GM21529 (cell line): ENCODE results near the gene ACOXL.
"Not testable (repeated sequence)": the region's sequence is repeated elsewhere in the genome, so short reads cannot be mapped to it uniquely, and the experiment has no call there.

ENCODE experiments used
- ATAC-seq: cut with Tn5 transposase; IDR thresholded peaks from one replicate; pipeline ENCODE4 v1.9.1; 2021; ENCODE audit not compliant: unreplicated experiment

Gene ACOXL

DNA sequence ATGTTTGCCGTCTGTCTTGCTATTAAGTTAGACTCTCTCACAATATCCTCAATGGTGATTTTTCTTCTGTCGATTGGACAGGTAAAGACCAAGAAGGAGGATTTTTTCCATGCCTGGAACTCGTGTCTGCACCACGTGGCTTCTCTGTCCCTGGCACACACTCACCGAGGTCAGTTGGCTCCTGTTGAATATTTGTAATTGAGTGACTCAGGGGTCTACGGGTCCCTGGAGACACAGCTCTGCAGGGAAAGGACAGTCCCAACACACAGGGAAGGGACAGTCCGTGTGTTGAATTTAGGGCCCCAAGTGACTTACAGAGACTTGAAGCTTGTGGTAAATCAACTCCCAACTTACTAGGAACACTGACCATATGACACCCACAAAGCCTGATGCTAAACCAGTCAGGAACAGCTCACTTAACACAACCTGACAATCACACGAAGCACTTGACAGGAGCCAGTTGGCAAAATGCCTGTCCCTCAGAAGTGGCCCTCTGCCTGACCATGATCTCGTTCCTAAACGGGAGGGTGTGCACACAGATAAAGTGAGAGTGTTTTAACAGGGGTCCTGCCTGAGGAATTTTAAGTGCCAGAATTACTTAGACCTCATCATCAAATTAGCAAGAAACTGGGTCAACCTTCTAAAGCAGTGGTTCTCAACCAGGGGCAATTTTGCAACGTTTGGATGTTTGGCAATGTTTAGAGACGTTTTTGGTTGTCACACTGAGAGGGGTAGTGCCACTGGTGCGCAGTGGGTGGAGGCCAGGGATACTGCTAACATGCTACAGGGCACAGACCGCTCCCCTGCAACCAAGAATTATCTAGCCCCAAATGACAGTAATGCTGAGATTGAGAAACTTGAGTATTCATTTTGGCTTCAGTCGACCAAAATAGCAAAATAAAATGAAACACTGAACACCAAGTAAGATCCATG is 299.4 kb downstream of the ACOXL start:
- no peak for ATAC-seq

DNA sequence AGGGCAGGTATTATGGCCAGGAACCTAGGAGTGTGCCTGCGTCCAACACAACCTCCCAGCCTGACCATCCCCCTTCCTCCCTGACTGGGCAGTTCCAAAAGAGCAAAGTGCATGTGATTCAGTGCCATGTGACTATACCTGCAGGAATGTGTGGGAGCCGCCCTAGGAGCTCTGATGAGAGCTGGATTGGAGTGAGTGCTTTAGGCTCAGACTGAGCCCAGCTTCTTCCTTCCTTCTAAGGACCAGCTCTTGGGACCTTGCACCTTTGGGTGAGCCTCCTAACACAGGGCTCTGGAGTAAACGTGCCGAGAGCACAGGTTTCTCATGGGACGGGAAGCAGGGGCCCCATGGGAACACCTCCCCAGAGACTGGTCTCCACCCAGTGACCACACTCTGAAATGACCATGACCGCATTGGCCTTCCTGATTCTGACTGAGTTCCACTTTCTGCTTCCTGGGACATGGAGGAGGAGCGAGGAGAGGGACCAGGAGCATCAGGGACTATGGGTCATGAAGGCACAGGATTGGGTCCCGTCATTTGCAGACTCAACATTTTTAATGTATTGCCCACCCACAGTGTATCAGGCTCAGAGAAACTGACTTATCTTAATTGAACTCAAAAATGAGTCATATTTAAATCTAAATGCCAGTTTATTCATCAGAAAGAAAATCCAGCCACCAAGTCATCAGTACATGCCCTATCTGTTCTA is 300.5 kb downstream of the ACOXL start:
- no peak for ATAC-seq

DNA sequence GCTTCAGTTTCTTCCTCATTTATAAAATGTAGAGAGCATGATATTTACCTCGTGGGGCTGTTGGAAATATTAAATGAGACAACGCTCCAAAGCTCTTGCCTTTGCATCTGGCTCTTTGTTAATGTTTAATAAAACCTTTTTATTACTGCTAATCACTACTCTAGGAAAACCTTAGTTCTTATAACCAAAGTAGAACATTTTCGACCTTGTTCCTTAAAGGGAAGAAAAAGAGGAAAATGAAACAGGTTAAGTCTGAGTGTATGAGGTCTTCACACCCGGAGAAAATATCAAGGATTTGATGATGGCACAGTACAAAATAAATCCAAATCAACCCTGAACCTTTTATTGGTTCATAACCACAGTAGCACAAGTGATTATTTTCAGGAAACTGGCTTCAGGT is 301.8 kb downstream of the ACOXL start:
- ATAC-seq: no peak

GRCh38 chr2:111034606-111035005 is 302.2 kb downstream of the ACOXL start:
- ATAC-seq: no peak

- no peak for ATAC-seq
These were observed 303.6 kb downstream of the ACOXL start for GRCh38 chr2:111035830-111036441.

DNA sequence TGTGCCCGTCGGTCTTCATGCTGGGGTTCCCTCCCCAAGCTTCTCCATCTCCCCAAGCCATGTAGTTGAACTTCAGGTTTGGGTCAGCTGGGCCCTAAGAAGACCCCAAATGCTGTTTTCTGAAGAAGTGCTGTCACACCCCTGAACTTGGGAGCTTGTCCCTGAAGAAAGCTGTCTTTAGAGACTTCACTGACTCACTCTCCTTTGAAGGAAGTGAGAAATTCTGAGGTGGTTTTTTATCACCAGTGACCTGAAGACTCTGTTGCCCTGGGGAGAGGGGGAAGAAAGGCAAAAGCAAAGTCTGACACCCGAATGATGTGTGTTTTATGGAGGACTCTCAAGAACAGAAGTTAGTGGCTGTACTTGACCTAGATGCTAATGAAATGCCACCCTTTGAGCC is 304.8 kb downstream of the ACOXL start:
- ATAC-seq: no peak

DNA sequence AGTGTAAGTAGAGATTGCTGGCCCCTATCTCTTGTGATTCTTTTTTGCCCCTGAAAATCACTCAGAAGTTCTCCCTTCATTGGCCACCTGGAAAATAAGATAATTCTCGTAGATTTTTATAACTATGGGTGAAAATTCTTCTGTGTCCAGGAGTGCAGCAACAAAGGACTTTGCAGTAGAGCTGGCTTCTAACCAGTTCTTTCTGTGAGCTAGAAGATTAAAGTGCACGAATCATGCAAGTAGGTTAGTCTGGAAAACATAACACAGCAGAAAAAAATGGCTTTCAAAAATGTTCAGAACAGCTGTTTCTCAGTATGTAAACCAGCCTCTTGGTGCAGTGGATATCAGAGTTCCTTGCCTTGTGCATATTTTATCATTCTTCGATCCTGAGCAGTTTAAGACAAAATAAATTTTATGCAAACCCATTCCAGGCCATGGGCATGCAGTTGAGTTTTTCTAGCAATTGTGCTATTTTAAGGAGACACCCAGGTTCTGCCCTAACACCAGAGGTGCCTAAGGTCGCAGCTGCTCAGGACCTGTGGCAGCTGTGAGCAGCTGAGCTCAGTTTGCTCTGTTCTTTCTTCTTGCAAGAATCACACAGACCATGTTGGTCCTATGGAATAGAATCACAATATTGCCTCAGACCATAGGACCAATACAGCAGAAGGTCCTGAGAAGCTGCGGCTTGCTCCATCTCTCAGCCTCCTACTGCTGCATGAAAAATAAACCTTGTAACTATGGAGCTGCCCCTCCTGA is 307.4 kb downstream of the ACOXL start:
- no peak for ATAC-seq

GRCh38 chr2:111041398-111042202 is 309.2 kb downstream of the ACOXL start:
- ATAC-seq: no peak

DNA sequence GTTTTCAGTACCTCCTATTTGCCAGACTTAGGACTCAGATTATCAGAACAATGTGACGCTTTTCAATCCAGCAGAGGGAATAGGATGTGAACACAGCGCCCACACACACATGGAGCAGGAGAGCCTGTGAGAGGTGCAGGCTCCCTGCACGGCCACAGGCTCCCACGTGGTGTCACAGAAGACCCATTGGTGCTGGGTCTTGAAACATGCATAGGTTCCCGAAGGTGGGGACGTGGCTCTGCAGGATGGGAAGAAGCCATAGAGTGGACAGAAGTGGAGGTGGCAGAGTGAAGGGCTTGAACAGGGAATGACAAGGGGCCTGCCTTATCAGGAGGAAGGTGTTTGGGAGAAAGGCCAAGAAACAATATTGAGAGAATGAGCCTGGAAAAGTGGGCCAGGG is 309.9 kb downstream of the ACOXL start:
- no peak for ATAC-seq

DNA sequence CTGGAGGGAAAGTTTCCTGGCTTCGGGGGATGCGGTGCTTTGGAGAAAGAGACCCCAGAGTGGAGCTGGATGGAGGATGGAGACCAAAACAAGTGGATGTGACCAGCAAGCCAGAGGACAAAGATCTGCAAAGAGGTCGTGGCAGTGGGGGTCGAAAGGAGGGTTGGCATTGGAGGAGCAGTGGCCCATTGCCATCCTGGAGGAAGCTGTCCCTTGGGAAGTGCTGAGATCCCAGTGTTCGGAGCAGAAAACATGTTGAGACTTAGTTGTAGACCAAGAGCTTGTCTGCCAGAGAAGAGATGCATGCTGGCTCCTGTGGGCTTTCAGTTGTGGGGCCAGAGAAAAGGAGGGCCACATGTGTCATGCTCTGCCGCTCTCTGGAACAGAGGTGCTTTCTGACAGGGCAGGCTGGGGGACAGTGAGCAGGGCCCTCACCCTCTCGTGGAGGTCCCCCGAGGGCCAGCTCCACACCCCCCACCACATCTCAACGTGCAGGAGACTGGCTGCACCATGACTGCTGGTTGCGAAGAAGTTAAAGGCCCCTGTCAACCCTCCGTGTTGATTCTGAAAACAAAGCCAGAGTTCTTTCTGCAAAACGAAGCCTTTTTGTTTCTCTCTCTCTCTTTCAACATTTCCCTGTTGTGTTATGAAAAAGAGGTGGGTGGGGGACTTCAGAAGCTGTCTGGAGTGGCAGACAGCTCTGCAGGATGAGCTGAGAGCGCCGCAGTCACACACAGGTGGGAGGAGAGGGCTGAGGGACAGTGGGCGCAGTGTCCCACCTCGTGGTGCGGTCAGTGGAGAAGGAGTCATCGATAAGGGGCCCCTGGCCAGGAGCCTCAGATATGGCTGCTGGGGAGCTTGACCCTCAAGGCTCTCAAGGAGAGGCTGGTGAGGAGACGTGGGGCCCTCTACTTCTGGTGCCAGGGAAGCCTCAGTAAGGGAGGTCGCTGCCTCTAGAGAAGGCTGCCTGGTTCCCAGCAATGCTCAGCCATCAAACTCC is 310.7 kb downstream of the ACOXL start:
- ATAC-seq: peak; percentile 58

- no peak for ATAC-seq
These were observed 311.7 kb downstream of the ACOXL start for GRCh38 chr2:111044066-111044465.

DNA sequence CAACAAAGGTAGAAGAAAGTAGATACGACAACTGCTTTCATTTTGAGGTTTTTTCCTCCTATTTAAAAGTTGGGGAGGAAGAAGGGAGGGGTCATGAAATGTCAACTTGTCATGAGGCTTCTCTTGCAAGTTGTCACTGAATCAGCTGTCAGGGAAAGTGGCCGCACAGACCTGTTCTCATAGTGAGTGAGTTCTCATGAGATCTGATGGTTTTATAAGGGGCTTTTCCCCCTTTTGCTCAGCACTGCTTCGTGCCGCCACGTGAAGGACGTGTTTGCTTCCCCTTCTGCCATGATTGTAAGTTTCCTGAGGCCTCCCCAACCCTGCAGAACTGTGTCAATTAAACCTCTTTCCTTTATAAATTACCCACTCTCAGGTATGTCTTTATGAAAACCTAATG is 312.9 kb downstream of the ACOXL start:
- ATAC-seq: not testable (repeated sequence)

- ATAC-seq: no peak
These were observed 313.5 kb downstream of the ACOXL start for GRCh38 chr2:111045771-111046444.

GRCh38 chr2:111046670-111047069 is 314.3 kb downstream of the ACOXL start:
- no peak for ATAC-seq

- ATAC-seq: no peak
These were observed 316.7 kb downstream of the ACOXL start for GRCh38 chr2:111048856-111049768.

- peak; percentile 72 for ATAC-seq
These were observed 317.6 kb downstream of the ACOXL start for GRCh38 chr2:111049792-111050640.
